HEK293T (cell line): ENCODE data around the gene OVOL2.

Experiments
- BHLHE40 ChIP-seq: fragments of 450-650 bp; IDR thresholded peaks from 2 replicates; pipeline ENCODE4 v1.6.1; 2016; ENCODE audit warnings: mild to moderate bottlenecking, moderate library complexity, borderline replicate concordance
- CTBP1 ChIP-seq: fragments of 450-650 bp; IDR thresholded peaks from 2 replicates; pipeline ENCODE4 v1.6.1; 2016; ENCODE audit warnings: borderline replicate concordance
- ELF4 ChIP-seq: fragments of 450-650 bp; IDR thresholded peaks from 2 replicates; pipeline ENCODE4 v1.6.1; 2017; ENCODE audit warnings: antibody characterized with exemption
- FOXA1 ChIP-seq: fragments of 450-650 bp; IDR thresholded peaks from 2 replicates; pipeline ENCODE4 v1.6.1; 2016; ENCODE audit warnings: mild to moderate bottlenecking
- HDGF ChIP-seq: fragments of 450-650 bp; IDR thresholded peaks from 2 replicates; pipeline ENCODE4 v1.6.1; 2017; ENCODE audit warnings: antibody characterized with exemption, borderline replicate concordance
- L3MBTL2 ChIP-seq: fragments of 450-650 bp; conservative IDR thresholded peaks from 2 replicates; pipeline ENCODE4 v1.6.1; 2016; ENCODE audit warnings: mild to moderate bottlenecking
- SP1 ChIP-seq: fragments of 450-650 bp; IDR thresholded peaks from 2 replicates; pipeline ENCODE4 v1.6.1; 2017
- SUZ12 ChIP-seq: fragments of 450-650 bp; IDR thresholded peaks from 2 replicates; pipeline ENCODE4 v1.6.1; 2016; ENCODE audit warnings: mild to moderate bottlenecking
- ZNF384 ChIP-seq: fragments of 450-650 bp; IDR thresholded peaks from 2 replicates; pipeline ENCODE4 v1.6.1; 2016

DNA sequence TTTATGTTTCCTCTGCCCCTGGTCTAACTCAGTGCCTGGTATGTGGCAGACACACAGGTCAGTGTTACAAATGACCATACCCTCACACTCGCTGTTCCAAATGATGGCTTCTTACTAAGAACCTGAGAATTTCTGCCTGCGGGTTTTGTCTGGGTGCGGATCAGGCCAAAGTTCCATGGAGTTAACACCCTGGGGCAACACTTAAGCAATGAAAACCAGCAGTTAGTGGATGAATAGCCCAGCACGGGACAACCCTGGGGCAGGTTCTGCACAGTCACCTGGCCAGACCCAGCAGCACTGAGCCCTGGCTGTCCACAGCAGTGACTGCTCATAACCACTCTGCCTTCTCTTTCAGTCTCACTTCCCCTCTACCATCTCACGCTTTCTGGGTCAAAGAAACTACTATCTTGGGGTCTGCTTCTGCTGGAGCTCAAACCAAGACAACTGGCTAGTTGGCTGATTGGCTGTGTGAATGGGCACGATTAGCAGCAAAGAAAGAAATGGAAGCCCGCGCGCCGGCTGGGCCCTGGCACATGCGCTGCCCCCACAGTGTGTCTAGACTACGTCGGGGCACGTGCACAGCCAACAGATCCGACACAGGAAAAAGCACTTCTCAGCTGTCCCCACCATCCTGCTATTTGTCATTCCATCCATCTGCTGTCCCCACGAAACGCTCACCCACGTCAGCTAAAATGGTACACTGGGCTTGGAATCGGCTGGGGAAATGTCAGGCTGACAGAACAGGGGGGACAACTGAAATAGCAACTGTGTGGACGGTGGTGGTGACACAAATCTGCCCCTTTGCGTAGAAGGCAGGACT, 52.3 kb downstream of the OVOL2 start:
- TF ChIP-seq SP1 (no peak), SUZ12 (no peak), L3MBTL2 (no peak), CTBP1 (no peak), BHLHE40 (no peak), HDGF (no peak), FOXA1 (no peak), ZNF384 (no peak), ELF4 (no peak)
